Lower lobe of right lung (tissue), 2 donors: ENCODE measurements around the gene XYLT1. TPM values are rescaled to one million over a fixed set of nuclear protein-coding genes. Genes with fewer than 3 reads are reported as not detected.
A peak's percentile ranks its signal among the peaks of the same experiment; 100 is the strongest.

Experiments used
- ATAC-seq, 2 donors: fragments of 200-7000 bp; cut with Tn5 transposase; one replicate each; pipeline ENCODE4 v1.9.1; 2020 to 2022; ENCODE audit warnings: mild to moderate bottlenecking in 2 of 2, moderate library complexity in 2 of 2
- DNase-seq: peaks from one replicate; pipeline ENCODE4 v3.0.0-alpha.2; 2020
- H3K27ac ChIP-seq: fragments of 200-600 bp; one replicate; pipeline ENCODE4 v1.8.0; 2022
- H3K27me3 ChIP-seq: fragments of 200-600 bp; one replicate; pipeline ENCODE4 v1.8.0; 2022; ENCODE audit warnings: low read depth
- H3K36me3 ChIP-seq: fragments of 200-600 bp; one replicate; pipeline ENCODE4 v1.8.0; 2022; ENCODE audit warnings: mild to moderate bottlenecking
- H3K4me1 ChIP-seq: fragments of 200-600 bp; one replicate; pipeline ENCODE4 v1.8.0; 2022
- H3K4me3 ChIP-seq: fragments of 200-600 bp; one replicate; pipeline ENCODE4 v1.8.0; 2022; ENCODE audit warnings: mild to moderate bottlenecking
- H3K9me3 ChIP-seq: fragments of 200-600 bp; one replicate; pipeline ENCODE4 v1.8.0; 2022
- intact Hi-C: fragments of 100-400 bp; cut with DNase I; formaldehyde crosslinking; loops from one replicate; pipeline ENCODE4 v1.11.0; 2022
- total RNA-seq: library from RNA; stranded (reverse); fragmentation: NEBNext Ultra II Directional; extraction: Animal tissue kit (Norgen Biotek cat#: 25700); gene quantifications from one replicate; pipeline ENCODE4 v1.2.1, GENCODE V29; 2021
- TF ChIP-seq, protein P1 (sequence below): fragments of 200-600 bp; IDR thresholded peaks from one replicate; pipeline ENCODE4 v1.8.0; 2022; ENCODE audit warnings: antibody characterized with exemption, mild to moderate bottlenecking
- donor health status: DM: no; HTN: yes; CAD: no; lungs with severe emphysema.

XYLT1 gene
- total RNA-seq, 1 donor from 2014 or later, result 9.0 TPM

DNA sequence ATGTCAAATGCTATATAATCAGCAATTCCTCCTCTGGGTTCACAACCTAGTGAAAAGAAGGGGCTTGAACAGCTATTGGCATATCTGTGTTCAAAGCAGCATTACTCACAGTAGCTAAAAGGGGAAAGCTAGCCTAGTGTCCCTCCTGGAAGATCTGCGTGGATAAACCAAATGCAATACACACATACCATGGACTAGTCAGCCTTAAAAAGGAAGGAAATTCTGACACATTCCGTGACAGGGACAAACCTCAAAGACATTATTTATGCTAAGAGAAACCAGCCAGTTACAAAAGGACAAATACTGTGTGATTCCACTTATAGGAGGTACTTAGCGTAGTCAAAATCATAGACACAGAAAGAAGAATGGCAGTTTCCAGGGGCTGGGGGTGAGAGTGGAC, 90.1 kb downstream of the XYLT1 start:
- no peak for ATAC-seq
- H3K27ac ChIP-seq, result no peak overlapping the region
- intact Hi-C loops, result no loop called here
- DNase-seq, result no peak
- TF ChIP-seq, protein P1, sequence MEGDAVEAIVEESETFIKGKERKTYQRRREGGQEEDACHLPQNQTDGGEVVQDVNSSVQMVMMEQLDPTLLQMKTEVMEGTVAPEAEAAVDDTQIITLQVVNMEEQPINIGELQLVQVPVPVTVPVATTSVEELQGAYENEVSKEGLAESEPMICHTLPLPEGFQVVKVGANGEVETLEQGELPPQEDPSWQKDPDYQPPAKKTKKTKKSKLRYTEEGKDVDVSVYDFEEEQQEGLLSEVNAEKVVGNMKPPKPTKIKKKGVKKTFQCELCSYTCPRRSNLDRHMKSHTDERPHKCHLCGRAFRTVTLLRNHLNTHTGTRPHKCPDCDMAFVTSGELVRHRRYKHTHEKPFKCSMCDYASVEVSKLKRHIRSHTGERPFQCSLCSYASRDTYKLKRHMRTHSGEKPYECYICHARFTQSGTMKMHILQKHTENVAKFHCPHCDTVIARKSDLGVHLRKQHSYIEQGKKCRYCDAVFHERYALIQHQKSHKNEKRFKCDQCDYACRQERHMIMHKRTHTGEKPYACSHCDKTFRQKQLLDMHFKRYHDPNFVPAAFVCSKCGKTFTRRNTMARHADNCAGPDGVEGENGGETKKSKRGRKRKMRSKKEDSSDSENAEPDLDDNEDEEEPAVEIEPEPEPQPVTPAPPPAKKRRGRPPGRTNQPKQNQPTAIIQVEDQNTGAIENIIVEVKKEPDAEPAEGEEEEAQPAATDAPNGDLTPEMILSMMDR, result no peak
- H3K27me3 ChIP-seq, result no peaks in the 10 kb centered on the region
- peaks cover 66% of the 10 kb centered on the region for H3K4me1 ChIP-seq
- no peak overlapping the region for H3K4me3 ChIP-seq
- H3K9me3 ChIP-seq, result no peaks in the 10 kb centered on the region
- no peaks in the 10 kb centered on the region for H3K36me3 ChIP-seq

DNA sequence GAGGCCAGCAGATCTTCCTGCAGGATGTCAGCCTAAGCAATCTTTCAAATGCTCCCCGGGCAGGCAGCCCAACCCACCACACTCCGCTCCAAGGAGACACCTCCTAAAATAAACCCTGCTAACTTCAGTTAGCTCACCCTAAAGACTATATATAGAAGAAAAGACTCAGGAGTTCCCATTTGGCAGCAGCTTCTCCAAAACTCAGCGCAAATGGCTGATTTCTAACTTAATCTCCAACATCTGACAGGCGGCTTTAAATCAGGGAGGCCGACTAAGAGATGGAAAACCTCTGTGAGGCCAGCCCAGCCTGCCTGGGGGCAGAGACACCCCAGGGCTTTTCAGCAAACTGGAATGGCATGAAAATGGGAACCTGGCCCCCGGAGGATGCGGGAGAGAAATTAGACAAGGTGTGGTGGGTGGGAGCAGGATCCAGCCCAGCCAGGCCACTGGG, 91.6 kb downstream of the XYLT1 start:
- DNase-seq (no peak), ATAC-seq (no peak)
- Histone ChIP-seq H3K4me3 (no peak overlapping the region), H3K27me3 (no peaks in the 10 kb centered on the region), H3K36me3 (no peaks in the 10 kb centered on the region), H3K4me1 (peaks cover 62% of the 10 kb centered on the region), H3K27ac (no peak overlapping the region), H3K9me3 (no peaks in the 10 kb centered on the region)
- intact Hi-C loops, result no loop called here
- TF ChIP-seq, protein P1, result no peak

DNA sequence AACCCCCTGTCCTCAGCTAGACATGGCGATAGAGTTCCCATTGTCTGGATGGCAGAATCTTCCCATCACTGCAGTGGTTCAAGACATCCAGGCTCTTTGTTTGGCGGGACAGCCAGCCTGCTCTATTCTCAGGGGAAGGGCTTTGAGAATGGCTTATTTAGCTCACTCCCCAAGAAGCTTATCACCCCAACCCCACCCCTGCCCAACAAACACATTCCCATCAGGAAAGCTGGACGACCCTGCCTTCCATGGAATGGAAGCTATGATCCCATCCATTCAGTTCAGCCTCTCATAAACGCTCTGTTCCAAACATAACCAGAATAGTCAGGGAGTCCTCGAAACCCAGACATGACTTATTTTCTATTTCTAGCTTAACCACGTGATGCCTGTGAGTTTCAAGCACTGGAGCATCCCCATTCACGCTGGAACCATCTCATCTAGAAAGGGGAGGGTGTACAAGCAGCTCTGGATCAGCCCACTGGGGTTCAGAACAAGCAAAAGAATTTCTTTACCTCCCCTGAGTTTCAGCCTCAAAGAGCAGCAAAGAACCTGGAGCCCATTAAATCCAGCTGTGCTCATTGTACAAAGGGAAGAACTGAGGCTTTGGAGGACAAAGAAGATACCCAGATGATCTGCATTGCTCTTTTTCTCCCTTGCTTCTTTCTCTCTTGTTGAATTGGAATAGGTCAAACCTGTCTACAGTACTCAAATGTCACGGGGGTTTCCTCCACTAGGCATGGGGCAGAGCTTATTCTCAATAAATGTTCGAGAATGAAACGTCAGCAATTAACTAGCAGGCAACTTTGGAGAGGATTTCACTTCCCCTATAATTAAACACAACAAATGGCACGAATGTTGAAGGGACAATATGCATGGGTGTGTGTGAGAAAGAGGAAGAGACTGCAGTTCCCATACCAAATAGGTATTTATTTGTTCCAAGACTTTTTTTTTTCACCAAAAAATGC, 93.1 kb downstream of the XYLT1 start:
- Histone ChIP-seq H3K4me3 (no peak overlapping the region), H3K36me3 (no peaks in the 10 kb centered on the region), H3K27me3 (no peaks in the 10 kb centered on the region), H3K27ac (no peak overlapping the region), H3K4me1 (peaks cover 55% of the 10 kb centered on the region), H3K9me3 (no peaks in the 10 kb centered on the region)
- DNase-seq (no peak), ATAC-seq (no peak)
- intact Hi-C loops, result no loop called here
- TF ChIP-seq, protein P1, result no peak

- Histone ChIP-seq H3K27me3 (no peaks in the 10 kb centered on the region), H3K4me3 (no peak overlapping the region), H3K36me3 (no peaks in the 10 kb centered on the region), H3K4me1 (peaks cover 50% of the 10 kb centered on the region), H3K9me3 (no peaks in the 10 kb centered on the region), H3K27ac (peak overlapping the region; percentile 44)
- TF ChIP-seq, protein P1, result no peak
- DNase-seq (no peak), ATAC-seq (peak; percentile 44 to 73)
- intact Hi-C loops, result no loop called here
Observed at GRCh38 chr16:17375461-17376304, 95.1 kb downstream of the XYLT1 start.

DNA sequence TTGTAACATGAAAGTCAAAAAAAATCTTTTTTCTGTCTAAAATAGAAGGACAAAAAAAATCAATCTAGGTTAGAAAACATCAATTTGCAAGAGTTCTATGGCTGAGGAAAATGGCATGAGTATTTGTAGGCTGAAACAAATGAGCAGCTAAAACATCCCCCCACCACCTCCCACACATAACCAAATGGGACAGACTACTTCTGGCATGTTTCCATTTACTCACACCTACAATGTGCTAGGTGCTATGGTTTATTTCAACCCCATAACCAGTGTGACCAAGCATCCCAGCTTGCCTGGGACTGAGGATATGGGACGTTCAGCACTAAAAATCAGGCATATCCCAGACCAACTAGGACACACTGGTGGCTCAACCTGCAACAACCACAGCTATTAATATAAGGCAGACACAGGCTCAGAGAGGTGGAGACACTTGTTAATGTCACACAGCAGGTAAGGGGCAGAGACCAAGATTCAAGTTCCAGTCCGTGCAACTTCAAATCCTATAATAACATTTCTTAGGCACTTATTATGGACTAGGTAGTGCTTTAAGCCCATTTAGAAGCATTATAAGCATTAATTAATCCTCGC, 96.0 kb downstream of the XYLT1 start:
- Histone ChIP-seq H3K27ac (no peak overlapping the region), H3K9me3 (no peaks in the 10 kb centered on the region), H3K27me3 (no peaks in the 10 kb centered on the region), H3K4me3 (no peak overlapping the region), H3K36me3 (no peaks in the 10 kb centered on the region), H3K4me1 (peaks cover 54% of the 10 kb centered on the region)
- intact Hi-C loops, result no loop called here
- no peak for DNase-seq
- TF ChIP-seq, protein P1, result no peak
- no peak for ATAC-seq
